ENCODE results near the gene ADCK2.
A peak's percentile ranks its signal among the peaks of the same experiment; 100 is the strongest.
"Not testable (repeated sequence)": the region's sequence is repeated elsewhere in the genome, so short reads cannot be mapped to it uniquely, and the experiment has no call there.

Gene ADCK2

GRCh38 chr7:140672382-140673062 is at the start of gene ADCK2:
Gene ADCK2 (plus strand): TSS chr7:140672945. CDS start chr7:140673331, 386 bp downstream.
- DNase-seq (ENCODE audit: low read depth) = peak; percentile 15
- TF ChIP-seq CTCF (conservative IDR thresholded peaks at IDR 0.05; ENCODE audit: low read depth, low read length) = no peak
- H3K4me3 ChIP-seq (ENCODE audit: low read depth, low read length) = peak within 1 kb of the TSS; percentile 70

GRCh38 chr7:140623980-140624379 is 48.8 kb upstream of the ADCK2 start:
- peak; percentile 79 for DNase-seq (ENCODE audit: low read depth)
- H3K4me3 ChIP-seq (ENCODE audit: low read depth, low read length) = no peak overlapping the region
- TF ChIP-seq CTCF (conservative IDR thresholded peaks at IDR 0.05; ENCODE audit: low read depth, low read length) = no peak

GRCh38 chr7:140624392-140625191 is 48.2 kb upstream of the ADCK2 start:
- peak; percentile 48 for DNase-seq (ENCODE audit: low read depth)
- no peak overlapping the region for H3K4me3 ChIP-seq (ENCODE audit: low read depth, low read length)
- no peak for TF ChIP-seq CTCF (conservative IDR thresholded peaks at IDR 0.05; ENCODE audit: low read depth, low read length)

GRCh38 chr7:140625192-140625558 is 47.6 kb upstream of the ADCK2 start:
- DNase-seq (ENCODE audit: low read depth); H3K4me3 ChIP-seq (ENCODE audit: low read depth, low read length): not testable (repeated sequence)

GRCh38 chr7:140625908-140626868 is 46.6 kb upstream of the ADCK2 start:
- DNase-seq (ENCODE audit: low read depth) = peak; percentile 97
- no peak for TF ChIP-seq CTCF (conservative IDR thresholded peaks at IDR 0.05; ENCODE audit: low read depth, low read length)

GRCh38 chr7:140631021-140631420 is 41.7 kb upstream of the ADCK2 start:
- no peak for DNase-seq (ENCODE audit: low read depth)
- H3K4me3 ChIP-seq (ENCODE audit: low read depth, low read length) = no peak overlapping the region
- no peak for TF ChIP-seq CTCF (conservative IDR thresholded peaks at IDR 0.05; ENCODE audit: low read depth, low read length)

More at GRCh38 chr7:140625908-140626868, 46.6 kb upstream of the ADCK2 start:
- no peak overlapping the region for H3K4me3 ChIP-seq (ENCODE audit: low read depth, low read length)

GRCh38 chr7:140631602-140632001 is 41.1 kb upstream of the ADCK2 start:
- no peak for TF ChIP-seq CTCF (conservative IDR thresholded peaks at IDR 0.05; ENCODE audit: low read depth, low read length)
- DNase-seq (ENCODE audit: low read depth) = no peak
- H3K4me3 ChIP-seq (ENCODE audit: low read depth, low read length) = no peak overlapping the region

Measured in choroid plexus epithelial cell (primary cell).